A673 (cell line): Measurements from ENCODE around the gene THRB. TPM values are rescaled to one million over a fixed set of nuclear protein-coding genes. Genes with fewer than 3 reads are reported as not detected.

ENCODE experiments used
- BruUV-seq: library from RNA; stranded (reverse); fragments of 400-500 nt; replicated peaks from 2 replicates; lab custom pipeline; 2021; lab: Mats Ljungman, UMichigan
- CTCF ChIA-PET: fragments of 300-600 bp; sonication (Branson Sonifier 250); formaldehyde crosslinking; loops from one replicate; lab custom pipeline; 2022; ENCODE audit warnings: antibody characterized with exemption; lab: Charles Lee
- POLR2A ChIA-PET: fragments of 300-600 bp; sonication (Branson Sonifier 250); formaldehyde crosslinking; loops from one replicate; lab custom pipeline; 2022; ENCODE audit warnings: antibody characterized with exemption; ENCODE audit not compliant: low non-redundant PET; lab: Charles Lee
- DNase-seq: peaks from one replicate; pipeline ENCODE4 v3.0.0-alpha.2; 2015; ENCODE audit warnings: low spot score
- H3K27ac ChIP-seq: fragments of 200-600 bp; sonication (generic); 2 replicates; pipeline ENCODE4 v1.5.1; 2016; ENCODE audit warnings: mixed run types, low read depth, mild to moderate bottlenecking, mixed read lengths, antibody characterized with exemption, low read length; ENCODE audit not compliant: poor library complexity, severe bottlenecking
- H3K27me3 ChIP-seq: fragments of 200-600 bp; sonication (generic); replicated peaks from 2 replicates; pipeline ENCODE4 v1.6.1; 2017; ENCODE audit warnings: mixed run types, low read depth, mild to moderate bottlenecking, mixed read lengths, antibody characterized with exemption, low read length; ENCODE audit not compliant: insufficient read depth, poor library complexity
- H3K36me3 ChIP-seq: fragments of 200-600 bp; sonication (generic); 2 replicates; pipeline ENCODE4 v1.6.1; 2016; ENCODE audit warnings: mixed run types, mild to moderate bottlenecking, mixed read lengths, antibody characterized with exemption, low read length; ENCODE audit not compliant: insufficient read depth, poor library complexity, severe bottlenecking
- H3K4me1 ChIP-seq: fragments of 200-600 bp; sonication (generic); 2 replicates; pipeline ENCODE4 v1.6.1; 2017; ENCODE audit warnings: mixed run types, mild to moderate bottlenecking, mixed read lengths, antibody characterized with exemption, low read length; ENCODE audit not compliant: insufficient read depth, poor library complexity, severe bottlenecking
- H3K4me3 ChIP-seq: fragments of 200-600 bp; sonication (generic); 2 replicates; pipeline ENCODE4 v1.5.1; 2016; ENCODE audit warnings: low read depth, mixed run types, mild to moderate bottlenecking, mixed read lengths, low read length; ENCODE audit not compliant: poor library complexity, severe bottlenecking
- H3K9me3 ChIP-seq: fragments of 200-600 bp; sonication (generic); 2 replicates; pipeline ENCODE4 v1.6.1; 2016; ENCODE audit warnings: mixed run types, low read depth, mild to moderate bottlenecking, mixed read lengths, antibody characterized with exemption, low read length; ENCODE audit not compliant: poor library complexity, severe bottlenecking
- EZH2 ChIP-seq: fragments of 200-600 bp; sonication (generic); IDR thresholded peaks from 2 replicates; pipeline ENCODE4 v1.6.1; 2017; ENCODE audit warnings: borderline replicate concordance, low read depth, mild to moderate bottlenecking, mixed read lengths, antibody characterized with exemption, low read length; ENCODE audit not compliant: poor library complexity, severe bottlenecking
- intact Hi-C: fragments of 100-400 bp; cut with micrococcal nuclease; formaldehyde crosslinking; loops from one replicate; pipeline ENCODE4 v1.10.0; 2022; ENCODE audit not compliant: unreplicated experiment
- total RNA-seq: library from RNA; stranded (reverse); gene quantifications from 2 replicates; pipeline ENCODE4 v1.2.3, GENCODE V29; 2021
- TF ChIP-seq, protein P1 (sequence below): fragments of 300-800, 200-600 bp; sonication (generic); conservative IDR thresholded peaks from 2 replicates; pipeline ENCODE4 v1.5.1; 2017; ENCODE audit warnings: low read depth, mild to moderate bottlenecking, antibody characterized with exemption, low read length, moderate library complexity, mixed read lengths

The THRB gene
- total RNA-seq, 1 experiment from 2014 or later, result 0.11 TPM

GRCh38 chr3:24296441-24297205 is 198.0 kb downstream of the THRB start:
- Histone ChIP-seq H3K4me1 (no peaks in the 10 kb centered on the region), H3K27ac (no peak overlapping the region), H3K4me3 (no peak overlapping the region), H3K36me3 (no peaks in the 10 kb centered on the region), H3K27me3 (peaks cover 3% of the 10 kb centered on the region), H3K9me3 (no peaks in the 10 kb centered on the region)
- intact Hi-C loops, result no loop called here
- BruUV-seq, result no TSS peak
- CTCF ChIA-PET, result no interaction called here
- POLR2A ChIA-PET, result no interaction called here
- TF ChIP-seq, protein P1, sequence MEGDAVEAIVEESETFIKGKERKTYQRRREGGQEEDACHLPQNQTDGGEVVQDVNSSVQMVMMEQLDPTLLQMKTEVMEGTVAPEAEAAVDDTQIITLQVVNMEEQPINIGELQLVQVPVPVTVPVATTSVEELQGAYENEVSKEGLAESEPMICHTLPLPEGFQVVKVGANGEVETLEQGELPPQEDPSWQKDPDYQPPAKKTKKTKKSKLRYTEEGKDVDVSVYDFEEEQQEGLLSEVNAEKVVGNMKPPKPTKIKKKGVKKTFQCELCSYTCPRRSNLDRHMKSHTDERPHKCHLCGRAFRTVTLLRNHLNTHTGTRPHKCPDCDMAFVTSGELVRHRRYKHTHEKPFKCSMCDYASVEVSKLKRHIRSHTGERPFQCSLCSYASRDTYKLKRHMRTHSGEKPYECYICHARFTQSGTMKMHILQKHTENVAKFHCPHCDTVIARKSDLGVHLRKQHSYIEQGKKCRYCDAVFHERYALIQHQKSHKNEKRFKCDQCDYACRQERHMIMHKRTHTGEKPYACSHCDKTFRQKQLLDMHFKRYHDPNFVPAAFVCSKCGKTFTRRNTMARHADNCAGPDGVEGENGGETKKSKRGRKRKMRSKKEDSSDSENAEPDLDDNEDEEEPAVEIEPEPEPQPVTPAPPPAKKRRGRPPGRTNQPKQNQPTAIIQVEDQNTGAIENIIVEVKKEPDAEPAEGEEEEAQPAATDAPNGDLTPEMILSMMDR, result no peak
- no peak for TF ChIP-seq EZH2
- no peak for DNase-seq

GRCh38 chr3:24294150-24294549 is 200.5 kb downstream of the THRB start:
- intact Hi-C loops, result no loop called here

DNA sequence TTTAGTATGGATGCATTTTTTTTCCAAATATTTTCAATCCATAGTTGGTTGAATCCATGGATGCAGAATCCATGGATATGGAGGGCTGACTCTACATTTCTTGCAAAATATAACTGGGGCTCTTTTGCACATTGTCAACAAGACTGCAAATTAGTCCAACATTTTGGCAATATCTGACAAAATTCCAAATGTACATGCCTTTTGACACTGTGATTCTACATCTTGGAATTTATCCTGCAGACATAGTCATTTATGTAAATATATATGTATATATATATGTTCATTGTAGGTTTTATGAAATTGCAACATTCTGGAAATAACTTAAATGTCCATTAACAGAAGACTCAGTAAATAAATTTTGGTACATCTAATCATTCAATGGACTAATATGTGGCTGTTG is 203.0 kb downstream of the THRB start:
- Histone ChIP-seq H3K4me3 (no peak overlapping the region), H3K4me1 (no peaks in the 10 kb centered on the region), H3K27me3 (peaks cover 3% of the 10 kb centered on the region), H3K27ac (no peak overlapping the region), H3K36me3 (no peaks in the 10 kb centered on the region), H3K9me3 (no peaks in the 10 kb centered on the region)
- intact Hi-C loops, result no loop called here
- BruUV-seq, result no TSS peak
- DNase-seq, result no peak
- TF ChIP-seq, protein P1, result no peak
- no peak for TF ChIP-seq EZH2
- POLR2A ChIA-PET, result no interaction called here
- CTCF ChIA-PET, result no interaction called here

More at GRCh38 chr3:24294150-24294549, 200.5 kb downstream of the THRB start:
- no peak overlapping the region for H3K27ac ChIP-seq
- BruUV-seq, result no TSS peak
- H3K9me3 ChIP-seq, result no peaks in the 10 kb centered on the region
- H3K4me1 ChIP-seq, result no peaks in the 10 kb centered on the region
- no peaks in the 10 kb centered on the region for H3K36me3 ChIP-seq
- H3K4me3 ChIP-seq, result no peak overlapping the region
- no peak for DNase-seq
- ChIA-PET CTCF (no interaction called here), POLR2A (no interaction called here)
- TF ChIP-seq EZH2, result no peak
- TF ChIP-seq, protein P1, result no peak
- peaks cover 3% of the 10 kb centered on the region for H3K27me3 ChIP-seq
